Measurements from ENCODE around the gene CEACAM1.

GRCh38 chr19:42477933-42478332 lies 50.3 kb downstream of the CEACAM1 start:
- TF ChIP-seq MXI1 (IDR thresholded peaks at IDR 0.05; ENCODE audit: low read depth, low read length) (no peak), ZNF24 (IDR thresholded peaks at IDR 0.05) (no peak), POLR2AphosphoS5 (IDR thresholded peaks at IDR 0.05; ENCODE audit: control insufficient read depth, insufficient read depth, low read depth, low read length) (no peak), ZNF644 (tag; IDR thresholded peaks at IDR 0.05; ENCODE audit: low read depth) (no peak), CTCF (IDR thresholded peaks at IDR 0.05 in 2 of 3, conservative IDR thresholded peaks at IDR 0.05 in 1 of 3; ENCODE audit: insufficient read depth in 2 of 3, low read depth in 1 of 3, low read length in 3 of 3) (no peak), POLR2A (conservative IDR thresholded peaks at IDR 0.05) (no peak), TOE1 (IDR thresholded peaks at IDR 0.05; ENCODE audit: borderline replicate concordance) (no peak), TOE1 (CRISPR knock-in tag; IDR thresholded peaks at IDR 0.05; ENCODE audit: borderline replicate concordance, low read depth) (no peak), HBP1 (CRISPR knock-in tag; IDR thresholded peaks at IDR 0.05) (no peak)

Measured in K562 (cell line).